ENCODE measurements around the gene MUC6.

- no peak for TF ChIP-seq FOXM1 (IDR thresholded peaks at IDR 0.05; ENCODE audit: low read depth)
- no peak for TF ChIP-seq USF1 (IDR thresholded peaks at IDR 0.05; ENCODE audit: borderline replicate concordance, low read depth)
- no peak for TF ChIP-seq TAF1 (IDR thresholded peaks at IDR 0.05; ENCODE audit: borderline replicate concordance, low read depth, low read length)
- TF ChIP-seq PBX3 (IDR thresholded peaks at IDR 0.05): no peak
- TF ChIP-seq CTCF (IDR thresholded peaks at IDR 0.05): no peak
- TF ChIP-seq EZH2phosphoT487 (IDR thresholded peaks at IDR 0.05; ENCODE audit: borderline replicate concordance, low read depth): no peak
- TF ChIP-seq RCOR1 (IDR thresholded peaks at IDR 0.05; ENCODE audit: low read length): no peak
- TF ChIP-seq ELF1 (IDR thresholded peaks at IDR 0.05): no peak
- TF ChIP-seq MAX (IDR thresholded peaks at IDR 0.05; ENCODE audit: low read depth): no peak
Observed at GRCh38 chr11:1005928-1006327, 30.6 kb downstream of the MUC6 start.

Measured in SK-N-SH (cell line).